IMR-90 (cell line): ENCODE data around the gene MBNL3. TPM values are rescaled to one million over a fixed set of nuclear protein-coding genes. Genes with fewer than 3 reads are reported as not detected.

Experiments used
- ATAC-seq: fragments of 200-7000 bp; cut with Tn5 transposase; 2 replicates; pipeline ENCODE4 v1.9.1; 2020; ENCODE audit warnings: low read depth, mild to moderate bottlenecking, moderate library complexity
- BruUV-seq: library from RNA; stranded (reverse); fragments of 400-500 nt; replicated peaks from 2 replicates; lab custom pipeline; 2021; lab: Mats Ljungman, UMichigan
- CTCF ChIA-PET: fragments of 300-600 bp; formaldehyde crosslinking; extraction: SDS; loops from one replicate; lab custom pipeline; 2021; ENCODE audit warnings: antibody characterized with exemption; lab: Yijun Ruan, JAX
- POLR2A ChIA-PET: fragments of 300-600 bp; sonication (Branson Sonifier 250); formaldehyde crosslinking; loops from one replicate; lab custom pipeline; 2022; ENCODE audit warnings: antibody characterized with exemption; ENCODE audit not compliant: unreplicated experiment; lab: Charles Lee
- DNase-seq: peaks from one replicate; pipeline ENCODE4 v3.0.0; 2013
- H2AFZ ChIP-seq: replicated peaks from 2 replicates; pipeline ENCODE3; 2013; ENCODE audit warnings: low read length, mild to moderate bottlenecking; ENCODE audit not compliant: poor library complexity
- H2AK5ac ChIP-seq: 2 replicates; pipeline ENCODE4 v1.6.1; 2013; ENCODE audit warnings: low read depth, low read length, inconsistent platforms
- H2AK9ac ChIP-seq: replicated peaks from 2 replicates; pipeline ENCODE3; 2013; ENCODE audit warnings: mild to moderate bottlenecking, low read depth, low read length, moderate library complexity; ENCODE audit not compliant: poor library complexity
- H2BK120ac ChIP-seq: 2 replicates; pipeline ENCODE4 v1.6.1; 2013; ENCODE audit warnings: low read depth, low read length, inconsistent platforms
- H2BK15ac ChIP-seq: 3 replicates; pipeline ENCODE4 v1.6.1; 2013; ENCODE audit warnings: low read depth, low read length, inconsistent platforms
- H2BK20ac ChIP-seq: 2 replicates; pipeline ENCODE4 v1.6.1; 2013; ENCODE audit warnings: low read depth, mild to moderate bottlenecking, inconsistent platforms, low read length, moderate library complexity
- H2BK5ac ChIP-seq: 2 replicates; pipeline ENCODE4 v1.6.1; 2013; ENCODE audit warnings: mild to moderate bottlenecking, low read depth, low read length, inconsistent platforms; ENCODE audit not compliant: poor library complexity, severe bottlenecking
- H3K14ac ChIP-seq: replicated peaks from 2 replicates; pipeline ENCODE4 v1.6.1; 2013; ENCODE audit warnings: low read depth, low read length, inconsistent platforms
- H3K18ac ChIP-seq: 2 replicates; pipeline ENCODE4 v1.6.1; 2013; ENCODE audit warnings: low read depth, low read length, control low read depth
- H3K23ac ChIP-seq: 2 replicates; pipeline ENCODE4 v1.6.1; 2013; ENCODE audit warnings: low read depth, low read length, inconsistent platforms
- H3K27ac ChIP-seq: 2 replicates; pipeline ENCODE4 v1.5.1; 2013; ENCODE audit warnings: mild to moderate bottlenecking, control low read depth, low read length; ENCODE audit not compliant: insufficient read depth
- H3K27me3 ChIP-seq: 2 replicates; pipeline ENCODE4 v1.6.1; 2013; ENCODE audit warnings: low read length; ENCODE audit not compliant: control insufficient read depth, insufficient read depth
- H3K36me3 ChIP-seq: 2 replicates; pipeline ENCODE4 v1.6.1; 2013; ENCODE audit warnings: low read length, mixed read lengths; ENCODE audit not compliant: control insufficient read depth, insufficient read depth
- H3K4ac ChIP-seq: 2 replicates; pipeline ENCODE4 v1.6.1; 2013; ENCODE audit warnings: low read depth, low read length, inconsistent platforms
- H3K4me1 ChIP-seq: 2 replicates; pipeline ENCODE4 v1.6.1; 2013; ENCODE audit warnings: low read length, mixed read lengths; ENCODE audit not compliant: control insufficient read depth, insufficient read depth
- H3K4me2 ChIP-seq: 2 replicates; pipeline ENCODE4 v1.6.1; 2013; ENCODE audit warnings: low read depth, mild to moderate bottlenecking, control low read depth, low read length, moderate library complexity
- H3K4me3 ChIP-seq: 2 replicates; pipeline ENCODE4 v1.5.1; 2013; ENCODE audit warnings: low read depth, mild to moderate bottlenecking, control low read depth, low read length, moderate library complexity; ENCODE audit not compliant: insufficient read depth
- H3K56ac ChIP-seq: 2 replicates; pipeline ENCODE4 v1.6.1; 2013; ENCODE audit warnings: low read length, inconsistent platforms; ENCODE audit not compliant: insufficient read depth; ENCODE audit errors: extremely low read depth
- H3K79me1 ChIP-seq, 2 experiments: 2 replicates each; pipeline ENCODE4 v1.6.1; 2013; ENCODE audit warnings: low read length in 2 of 2, inconsistent platforms in 1 of 2, low read depth in 1 of 2
- H3K9ac ChIP-seq: 2 replicates; pipeline ENCODE4 v1.6.1; 2013; ENCODE audit warnings: low read depth, low read length, control low read depth
- H3K9me1 ChIP-seq: 2 replicates; pipeline ENCODE4 v1.6.1; 2013; ENCODE audit warnings: low read length, inconsistent platforms; ENCODE audit not compliant: insufficient read depth
- H3K9me3 ChIP-seq: 2 replicates; pipeline ENCODE4 v1.6.1; 2013; ENCODE audit warnings: low read length; ENCODE audit not compliant: control insufficient read depth, insufficient read depth
- H4K20me1 ChIP-seq: 2 replicates; pipeline ENCODE4 v1.6.1; 2013; ENCODE audit warnings: low read length, inconsistent platforms; ENCODE audit not compliant: insufficient read depth
- H4K5ac ChIP-seq: 2 replicates; pipeline ENCODE4 v1.6.1; 2013; ENCODE audit warnings: mild to moderate bottlenecking, low read depth, low read length, control low read depth
- H4K8ac ChIP-seq, 2 experiments: 2 replicates each; pipeline ENCODE4 v1.6.1; 2013; ENCODE audit warnings: low read depth in 2 of 2, low read length in 2 of 2, control low read depth in 1 of 2, inconsistent platforms in 1 of 2
- H4K91ac ChIP-seq: 2 replicates; pipeline ENCODE4 v1.6.1; 2013; ENCODE audit warnings: low read depth, low read length, inconsistent platforms; ENCODE audit not compliant: insufficient read depth
- CEBPB ChIP-seq: IDR thresholded peaks from 2 replicates; pipeline ENCODE4 v1.6.1; 2012; ENCODE audit warnings: low read depth, low read length, improper control_type of control experiment
- dilution Hi-C: fragments of 300-500 bp; cut with HindIII; formaldehyde crosslinking; loops from one replicate; pipeline ENCODE4 v1.14.3; 2018; ENCODE audit warnings: low sequenced_read_pairs; ENCODE audit not compliant: unreplicated experiment
- in situ Hi-C: fragments of 300-500 bp; cut with MboI; formaldehyde crosslinking; loops from 3 replicates; pipeline ENCODE4 v1.14.3; 2019; ENCODE audit warnings: low sequenced_read_pairs, inconsistent platforms, mixed read lengths
- intact Hi-C: fragments of 100-400 bp; cut with micrococcal nuclease; formaldehyde crosslinking; loops from 2 replicates; pipeline ENCODE4 v1.10.0; 2022
- polyA plus RNA-seq, 3 experiments: library from polyadenylated mRNA; depleted of rRNA; stranded (reverse); fragments of >200 nt; gene quantifications; 2 replicates each; pipeline ENCODE4 v1.2.3, GENCODE V29; 2012; ENCODE audit warnings: low replicate concordance in 1 of 3
- total RNA-seq: library from RNA; depleted of rRNA; stranded (reverse); fragments of >200 nt; gene quantifications from 2 replicates; pipeline ENCODE4 v1.2.3, GENCODE V29; 2012

MBNL3 gene
- total and polyA plus RNA-seq, 2 of the 4 experiments (the other 2 are of a cell fraction): 0.32 to 1.1 TPM

- Histone ChIP-seq H4K20me1 (no peaks in the 10 kb centered on the region), H2AFZ (no peak overlapping the region), H3K14ac (no peak overlapping the region), H3K27me3 (no peaks in the 10 kb centered on the region; the same call in 1 of the 2 replicates), H2AK9ac (no peak overlapping the region), H2BK20ac (no peak overlapping the region), H2BK15ac (no peak overlapping the region), H3K4me1 (no peaks in the 10 kb centered on the region), H4K8ac (no peak overlapping the region), H3K23ac (no peak overlapping the region), H3K9me1 (no peaks in the 10 kb centered on the region), H3K9me3 (no peaks in the 10 kb centered on the region), H3K36me3 (no peaks in the 10 kb centered on the region), H3K18ac (no peak overlapping the region), H2AK5ac (no peak overlapping the region), H3K4me3 (no peak overlapping the region), H3K9ac (no peak overlapping the region), H2BK120ac (no peak overlapping the region), H3K79me1 (no peaks in the 10 kb centered on the region), H2BK5ac (no peak overlapping the region), H3K4ac (no peak overlapping the region), H3K4me2 (no peak overlapping the region), H4K5ac (no peak overlapping the region), H3K56ac (no peak overlapping the region), H4K91ac (no peak overlapping the region), H3K27ac (no peak overlapping the region)
- in situ Hi-C loops: no loop called here
- DNase-seq (no peak), ATAC-seq (no peak)
- intact Hi-C loops: no loop called here
- dilution Hi-C loops: no loop called here
- CTCF ChIA-PET: interaction anchor here (0.8 kb wide), 1 partner anchor 10 kb away, joined by 3 read pairs; no protein-coding TSS in a partner anchor
- POLR2A ChIA-PET: no interaction called here
- BruUV-seq: no TSS peak
- TF ChIP-seq CEBPB: no peak
These were observed 59.9 kb downstream of the MBNL3 start for GRCh38 chrX:132428896-132429295.
